Measurements from ENCODE around the gene ZNF579.
"Not testable (repeated sequence)": the region's sequence is repeated elsewhere in the genome, so short reads cannot be mapped to it uniquely, and the experiment has no call there.

Gene ZNF579

GRCh38 chr19:55578761-55579747, 1.6 kb downstream of the ZNF579 start:
- Histone ChIP-seq H3K4me3 (ENCODE audit: low read depth in 1 of 2, low read length in 1 of 2) (no peak overlapping the region), H3K27ac (no peak overlapping the region), H3K27me3 (peaks cover 20% of the 10 kb centered on the region), H3K36me3 (no peaks in the 10 kb centered on the region), H3K4me1 (ENCODE audit: control insufficient read depth in 1 of 2, insufficient read depth in 1 of 2, low read depth in 1 of 2, low read length in 1 of 2) (peaks cover 9 to 16% of the 10 kb centered on the region in 2 experiments), H3K9me3 (no peaks in the 10 kb centered on the region)
- no peak for TF ChIP-seq CTCF (IDR thresholded peaks at IDR 0.05)

- no peak for TF ChIP-seq CTCF (IDR thresholded peaks at IDR 0.05)
- peaks cover 9 to 16% of the 10 kb centered on the region in 2 experiments for H3K4me1 ChIP-seq (ENCODE audit: control insufficient read depth in 1 of 2, insufficient read depth in 1 of 2, low read depth in 1 of 2, low read length in 1 of 2)
- peaks cover 14% of the 10 kb centered on the region for H3K27me3 ChIP-seq
- H3K9me3 ChIP-seq = no peaks in the 10 kb centered on the region
- no peaks in the 10 kb centered on the region for H3K36me3 ChIP-seq
- no peak overlapping the region for H3K4me3 ChIP-seq (ENCODE audit: low read depth in 1 of 2, low read length in 1 of 2)
- H3K27ac ChIP-seq = no peak overlapping the region
These were observed 2.5 kb downstream of the ZNF579 start for GRCh38 chr19:55578031-55578760.

- H3K27me3 ChIP-seq = peaks cover 6% of the 10 kb centered on the region
- no peak overlapping the region for H3K27ac ChIP-seq
- H3K4me3 ChIP-seq (ENCODE audit: low read depth in 1 of 2, low read length in 1 of 2) = no peak overlapping the region
- no peak for TF ChIP-seq CTCF (IDR thresholded peaks at IDR 0.05)
- no peaks in the 10 kb centered on the region for H3K36me3 ChIP-seq
- no peaks in the 10 kb centered on the region for H3K9me3 ChIP-seq
- peaks cover 9 to 16% of the 10 kb centered on the region in 2 experiments for H3K4me1 ChIP-seq (ENCODE audit: control insufficient read depth in 1 of 2, insufficient read depth in 1 of 2, low read depth in 1 of 2, low read length in 1 of 2)
These were observed 3.9 kb downstream of the ZNF579 start for GRCh38 chr19:55576746-55577145.

- H3K4me3 ChIP-seq (ENCODE audit: low read depth in 1 of 2, low read length in 1 of 2); H3K36me3 ChIP-seq; H3K27me3 ChIP-seq; H3K27ac ChIP-seq; H3K4me1 ChIP-seq (ENCODE audit: control insufficient read depth in 1 of 2, insufficient read depth in 1 of 2, low read depth in 1 of 2, low read length in 1 of 2); H3K9me3 ChIP-seq: not testable (repeated sequence)
These were observed 6.7 kb downstream of the ZNF579 start for GRCh38 chr19:55573929-55574328.

- not testable (repeated sequence) for H3K4me1 ChIP-seq (ENCODE audit: control insufficient read depth in 1 of 2, insufficient read depth in 1 of 2, low read depth in 1 of 2, low read length in 1 of 2); H3K27ac ChIP-seq; H3K9me3 ChIP-seq; H3K27me3 ChIP-seq; H3K4me3 ChIP-seq (ENCODE audit: low read depth in 1 of 2, low read length in 1 of 2); H3K36me3 ChIP-seq
These were observed 11.2 kb downstream of the ZNF579 start for GRCh38 chr19:55569477-55569876.

GRCh38 chr19:55567708-55568328, 12.8 kb downstream of the ZNF579 start:
- TF ChIP-seq CTCF (IDR thresholded peaks at IDR 0.05) = no peak
- H3K36me3 ChIP-seq = no peaks in the 10 kb centered on the region
- H3K4me1 ChIP-seq (ENCODE audit: control insufficient read depth in 1 of 2, insufficient read depth in 1 of 2, low read depth in 1 of 2, low read length in 1 of 2) = no peaks in the 10 kb centered on the region
- H3K27ac ChIP-seq = no peak overlapping the region
- H3K9me3 ChIP-seq = no peaks in the 10 kb centered on the region
- peaks cover 6% of the 10 kb centered on the region for H3K27me3 ChIP-seq
- H3K4me3 ChIP-seq (ENCODE audit: low read depth in 1 of 2, low read length in 1 of 2) = no peak overlapping the region
